ENCODE results near the gene MNAT1.
A peak's percentile ranks its signal among the peaks of the same experiment; 100 is the strongest.
"Not testable (repeated sequence)": the region's sequence is repeated elsewhere in the genome, so short reads cannot be mapped to it uniquely, and the experiment has no call there.

The MNAT1 gene

DNA sequence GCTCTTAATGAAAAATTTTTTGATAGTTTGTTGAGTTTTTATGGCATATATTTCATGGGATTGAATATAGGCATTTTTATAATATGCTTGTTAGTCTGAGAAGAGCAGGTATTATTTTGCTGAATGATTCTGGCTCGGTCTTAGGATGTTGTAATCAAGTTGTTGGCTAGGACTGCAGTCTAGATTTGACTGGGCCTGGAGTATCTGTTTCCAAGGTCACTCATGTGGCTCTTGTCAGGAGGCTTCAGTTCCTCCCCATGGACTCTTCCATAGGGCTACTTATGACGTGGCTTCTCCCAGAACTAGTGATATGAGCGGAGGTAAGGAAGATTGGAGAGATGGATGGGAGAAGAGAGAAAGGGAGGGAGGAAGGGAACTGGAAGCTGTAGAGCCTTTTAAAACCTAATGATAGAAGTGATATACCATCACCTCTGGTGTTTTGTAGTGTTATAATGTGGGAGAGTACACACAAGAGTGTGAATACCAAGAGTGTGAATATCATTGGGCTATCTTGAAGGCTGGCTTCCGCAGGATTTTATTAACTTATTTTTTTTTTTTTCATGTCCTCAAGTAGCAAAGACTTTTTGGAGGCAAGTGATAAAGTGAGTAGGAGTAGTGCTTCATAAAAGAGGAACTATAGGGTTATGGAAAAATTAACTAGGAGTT is 4.4 kb downstream of the MNAT1 start:
- no peak for DNase-seq (ENCODE audit: low read depth)

DNA sequence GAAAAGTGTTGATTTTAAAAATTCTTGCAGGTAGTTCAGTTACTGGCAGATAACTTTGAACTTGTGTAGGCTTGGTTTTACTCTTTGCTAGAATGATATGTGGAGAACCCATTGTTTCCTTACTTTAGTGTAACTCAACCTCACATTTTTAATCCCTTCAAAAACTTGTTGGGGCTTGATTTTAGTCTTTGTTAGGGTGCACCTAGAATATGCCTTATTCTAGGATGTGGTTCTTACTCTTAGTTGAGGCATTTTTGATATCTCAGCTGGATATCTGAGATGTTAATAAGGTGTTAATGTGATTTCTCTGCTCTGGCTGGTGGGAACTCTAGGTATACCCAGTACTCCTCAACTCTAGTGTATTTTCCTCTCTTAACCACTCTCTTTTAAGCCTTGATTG is 10.0 kb downstream of the MNAT1 start:
- no peak for DNase-seq (ENCODE audit: low read depth)

DNA sequence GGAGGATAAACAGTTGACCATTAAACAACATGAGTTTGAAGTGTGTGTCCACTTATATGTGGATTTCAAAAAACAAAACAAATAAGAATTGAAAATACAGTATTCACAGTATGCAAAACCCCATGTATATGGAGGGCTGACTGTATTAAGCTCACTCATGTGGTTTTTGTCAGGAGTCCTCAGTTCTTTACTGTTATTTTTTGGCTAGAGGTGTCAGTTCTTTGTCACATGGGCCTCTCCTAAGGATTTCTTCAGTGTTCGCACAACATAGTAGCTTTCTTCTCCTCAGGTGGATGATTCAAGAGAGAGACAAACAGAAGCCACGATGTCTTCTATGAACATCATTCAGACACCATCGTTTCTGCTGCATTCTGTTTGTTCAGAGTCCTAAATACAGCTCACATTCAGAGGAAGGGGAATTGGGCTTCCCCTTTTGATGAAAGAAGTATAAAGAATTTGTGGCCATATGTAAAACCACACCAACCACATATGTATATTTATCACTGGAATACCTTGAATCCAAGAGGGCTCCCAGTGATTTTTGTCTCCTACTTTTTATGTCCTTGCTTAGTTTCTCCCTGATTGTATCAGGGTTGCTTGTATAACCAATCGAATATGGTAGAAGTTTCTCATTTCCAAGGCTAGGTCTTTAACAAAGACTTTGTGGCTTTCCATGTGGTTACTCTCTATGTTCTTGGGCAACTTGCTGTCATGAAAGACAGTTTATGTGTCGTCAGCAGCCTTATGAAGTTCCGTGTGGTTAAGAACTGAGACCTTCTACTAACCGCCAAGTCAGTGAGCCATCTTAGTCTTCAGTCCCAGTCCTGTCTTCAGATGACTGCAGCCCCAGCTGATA is 18.9 kb downstream of the MNAT1 start:
- DNase-seq (ENCODE audit: low read depth) = no peak

DNA sequence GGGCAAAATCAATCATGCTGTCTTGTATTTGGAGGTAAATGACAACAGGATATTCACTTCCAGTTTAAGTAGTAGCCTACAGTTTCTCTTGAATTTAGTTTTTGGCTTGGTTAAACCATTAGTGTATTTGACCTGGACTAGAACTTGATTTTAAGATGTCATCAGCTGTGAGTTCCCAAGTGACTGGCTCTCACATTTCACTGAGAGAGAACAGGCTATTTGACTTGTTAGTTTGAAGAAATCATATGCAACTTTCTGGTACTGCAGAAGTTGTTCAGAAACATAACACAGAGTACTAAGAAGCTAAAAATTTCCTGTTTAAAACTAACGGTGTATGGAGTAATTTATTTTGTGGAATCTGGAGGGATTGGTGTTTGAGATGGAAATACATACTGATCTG is 22.3 kb downstream of the MNAT1 start:
- DNase-seq (ENCODE audit: low read depth) = peak; percentile 23

DNA sequence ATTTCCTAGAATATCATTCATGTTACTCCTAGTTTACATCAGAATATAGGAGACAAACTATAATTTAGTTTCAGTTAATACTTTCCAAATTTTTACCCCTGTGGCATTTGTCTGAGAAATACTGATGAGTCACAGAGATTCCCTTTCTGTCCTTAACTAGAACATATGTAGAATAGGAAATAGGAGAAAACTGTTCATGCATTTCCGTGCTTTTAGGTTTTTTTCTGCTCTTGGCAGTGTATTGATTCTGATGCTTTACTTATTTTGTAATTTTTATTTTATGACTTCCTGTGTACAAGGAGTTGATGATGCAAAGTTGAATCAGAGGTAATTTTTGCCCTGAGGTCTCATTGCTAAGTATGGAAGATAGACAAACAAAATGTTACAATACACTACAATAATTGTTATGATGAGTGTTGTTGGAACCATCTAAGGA is 23.0 kb downstream of the MNAT1 start:
- DNase-seq (ENCODE audit: low read depth) = peak; percentile 25

DNA sequence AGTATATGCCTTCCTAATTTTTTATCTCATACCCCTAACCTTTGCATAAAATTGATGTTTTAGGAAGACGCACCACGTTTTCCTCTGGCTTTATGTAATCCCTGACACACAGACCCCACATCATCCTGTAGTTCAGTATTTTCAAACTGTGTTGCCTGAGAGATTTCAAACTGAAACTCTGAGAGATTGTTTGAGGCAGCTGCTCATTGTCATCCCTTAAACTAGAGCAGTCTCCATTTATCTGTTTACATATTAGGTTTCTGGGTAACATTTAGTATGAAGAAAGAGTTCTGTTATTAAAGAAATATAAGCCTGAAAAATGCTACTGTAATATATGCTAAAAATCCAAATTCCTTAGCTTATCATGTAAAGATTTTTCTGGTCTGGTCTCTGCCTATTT is 24.3 kb downstream of the MNAT1 start:
- no peak for DNase-seq (ENCODE audit: low read depth)

DNA sequence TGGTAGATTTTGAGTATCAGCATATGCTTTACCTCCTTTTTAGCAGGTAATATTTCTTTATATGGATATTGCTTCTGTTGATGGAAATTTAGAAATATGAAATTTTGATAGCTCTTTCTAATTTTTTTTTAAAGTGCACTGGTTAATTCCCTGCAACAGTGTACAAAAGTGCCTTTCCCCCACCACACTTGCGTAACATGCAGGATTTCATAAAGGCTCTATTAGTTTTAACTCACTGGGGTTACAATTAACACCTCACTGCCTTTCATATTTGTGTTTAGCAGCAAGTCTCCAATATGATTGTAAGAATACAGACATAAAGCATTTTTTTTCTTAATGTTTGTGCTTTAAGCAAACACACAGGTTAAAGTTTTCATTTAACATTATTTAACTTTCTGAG is 25.6 kb downstream of the MNAT1 start:
- no peak for DNase-seq (ENCODE audit: low read depth)

DNA sequence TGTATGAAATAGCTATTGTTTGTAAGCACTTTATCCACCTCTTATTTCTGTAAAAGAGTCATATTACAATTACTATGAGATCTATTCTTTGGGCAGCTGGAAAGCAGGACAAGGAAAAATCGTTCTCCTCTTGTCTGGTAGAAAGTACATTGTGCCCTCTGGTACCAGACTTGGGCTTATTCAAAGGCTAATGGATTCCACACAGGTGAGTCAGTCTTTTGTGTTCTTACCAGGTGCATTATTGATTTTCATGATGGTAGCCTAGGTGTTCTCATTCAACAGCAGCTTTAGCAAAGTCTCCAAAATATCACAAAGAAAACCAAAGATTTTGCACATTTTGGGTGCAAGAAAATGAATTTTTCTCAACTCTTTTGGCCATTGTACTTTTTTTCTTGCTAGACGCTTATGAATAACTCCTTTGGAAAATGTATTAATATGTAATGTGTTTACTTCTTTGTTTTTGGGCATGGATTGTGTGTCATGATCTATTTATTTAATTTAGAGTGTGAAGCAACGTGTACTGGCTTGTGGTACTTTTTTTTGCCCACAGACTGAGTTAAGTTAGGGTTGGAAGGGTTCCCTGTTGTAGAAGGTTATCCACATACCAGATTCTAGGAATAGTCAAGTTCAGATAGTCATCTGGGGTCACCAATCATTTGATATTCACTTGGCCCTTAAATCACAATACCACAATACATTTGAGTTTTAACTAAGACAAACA is 26.2 kb downstream of the MNAT1 start:
- no peak for DNase-seq (ENCODE audit: low read depth)

DNA sequence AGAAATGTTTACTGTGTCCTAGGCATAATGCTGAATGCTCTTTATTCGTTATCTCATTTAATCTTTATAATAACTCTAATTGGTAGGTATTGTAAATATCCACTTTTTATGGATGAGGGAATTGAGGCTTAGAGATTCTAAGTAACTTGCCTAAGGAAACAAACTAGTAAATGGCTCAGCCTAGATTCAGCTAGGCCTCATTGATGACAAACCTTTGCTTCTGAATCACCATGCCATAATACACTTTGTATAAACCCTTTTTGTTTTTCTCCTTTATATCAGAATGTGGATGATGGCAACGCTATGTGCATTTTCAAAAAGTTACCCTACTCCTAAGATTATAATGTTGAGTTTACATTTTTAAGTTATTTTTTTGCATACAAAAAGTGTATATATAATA is 34.0 kb downstream of the MNAT1 start:
- DNase-seq (ENCODE audit: low read depth) = no peak

DNA sequence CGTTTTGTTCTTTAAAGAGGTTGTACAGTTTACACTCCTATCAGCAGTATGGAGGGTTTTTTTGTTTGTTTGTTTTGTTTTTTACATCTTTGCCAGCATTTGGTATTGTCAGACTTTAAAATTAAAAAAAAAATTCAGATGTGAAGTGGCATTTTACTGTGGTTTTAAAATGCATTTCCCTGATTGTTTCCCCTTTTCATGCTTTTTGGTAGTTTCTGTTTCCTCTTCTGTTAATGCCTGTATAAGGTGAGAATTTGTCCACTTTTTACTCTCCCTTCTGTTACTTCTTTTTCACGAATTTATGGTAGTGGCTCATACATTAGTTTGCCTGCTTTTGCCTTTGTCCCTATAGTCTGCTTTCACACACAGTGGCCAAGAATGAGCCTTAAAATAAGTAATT is 36.6 kb downstream of the MNAT1 start:
- DNase-seq (ENCODE audit: low read depth) = no peak

DNA sequence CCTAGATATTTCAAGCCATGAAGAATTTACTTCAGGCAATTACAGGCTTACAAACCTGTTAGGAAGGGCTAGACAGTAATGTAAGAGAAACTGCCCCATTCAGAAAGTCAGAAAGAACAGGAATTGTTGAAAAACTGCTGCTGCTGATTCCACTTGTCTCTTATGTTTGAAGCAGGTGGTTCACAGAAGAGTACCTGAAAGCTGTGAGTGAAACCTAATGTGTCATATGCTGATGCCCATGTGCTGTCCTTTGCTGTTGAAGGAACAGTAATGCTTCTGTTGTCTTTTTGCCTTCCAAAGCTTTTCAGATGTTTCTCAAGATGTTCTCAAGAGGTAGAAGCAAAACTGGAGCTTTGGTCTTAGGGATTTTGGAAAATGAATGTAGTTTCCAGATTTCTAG is 39.0 kb downstream of the MNAT1 start:
- no peak for DNase-seq (ENCODE audit: low read depth)

DNA sequence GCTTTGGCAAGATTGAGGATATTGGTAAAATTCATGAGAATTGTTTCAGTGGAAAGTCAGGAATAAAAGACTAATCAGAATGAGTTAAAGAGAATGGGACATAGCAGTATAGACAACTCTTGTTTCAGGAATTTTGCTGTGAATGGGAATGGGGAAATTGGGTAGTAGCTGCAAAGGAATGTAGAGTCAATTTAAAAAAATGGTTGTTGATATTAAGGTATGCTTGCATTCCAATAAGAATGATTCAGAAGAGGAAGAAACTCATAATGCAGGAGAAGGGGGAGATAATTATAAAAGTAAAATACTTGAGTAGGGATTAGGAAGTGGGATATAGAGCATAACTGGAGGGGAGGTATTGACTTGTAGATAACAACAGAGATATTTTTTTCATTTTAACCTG is 40.7 kb downstream of the MNAT1 start:
- no peak for DNase-seq (ENCODE audit: low read depth)

DNA sequence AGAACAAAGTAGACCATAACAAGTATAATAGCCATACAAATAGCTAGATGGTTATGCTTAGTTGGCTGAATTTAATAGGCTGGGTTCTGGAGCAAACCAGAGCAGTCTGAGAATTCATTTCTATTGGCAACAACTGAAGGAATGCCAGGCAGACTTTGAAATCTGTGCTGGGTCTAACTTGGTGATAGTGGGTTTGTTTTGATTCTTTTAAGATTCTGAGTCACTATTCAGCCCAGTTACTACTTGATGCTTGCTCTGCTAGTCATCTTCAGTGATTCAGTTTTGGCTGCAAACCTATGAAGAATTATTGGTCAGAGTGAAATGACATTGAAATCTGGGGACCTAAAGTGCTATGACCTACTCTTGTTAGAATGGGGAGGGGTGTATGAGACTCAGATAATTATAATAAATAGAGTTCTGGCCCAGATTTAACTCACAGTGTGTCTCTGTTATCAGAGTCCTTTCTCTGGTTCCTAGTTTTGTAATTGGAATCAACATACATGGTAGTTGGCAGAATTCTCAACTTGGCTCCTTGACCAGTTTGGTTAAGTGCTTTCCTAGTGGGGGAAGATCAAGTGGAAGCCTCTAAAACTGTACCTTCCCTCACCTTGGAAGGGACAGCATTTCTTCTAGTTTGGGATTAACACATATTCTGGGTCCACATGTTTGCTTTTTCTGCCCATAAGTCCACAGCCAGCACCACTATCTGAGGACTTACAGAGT is 43.5 kb downstream of the MNAT1 start:
- peak; percentile 93 for DNase-seq (ENCODE audit: low read depth)

DNA sequence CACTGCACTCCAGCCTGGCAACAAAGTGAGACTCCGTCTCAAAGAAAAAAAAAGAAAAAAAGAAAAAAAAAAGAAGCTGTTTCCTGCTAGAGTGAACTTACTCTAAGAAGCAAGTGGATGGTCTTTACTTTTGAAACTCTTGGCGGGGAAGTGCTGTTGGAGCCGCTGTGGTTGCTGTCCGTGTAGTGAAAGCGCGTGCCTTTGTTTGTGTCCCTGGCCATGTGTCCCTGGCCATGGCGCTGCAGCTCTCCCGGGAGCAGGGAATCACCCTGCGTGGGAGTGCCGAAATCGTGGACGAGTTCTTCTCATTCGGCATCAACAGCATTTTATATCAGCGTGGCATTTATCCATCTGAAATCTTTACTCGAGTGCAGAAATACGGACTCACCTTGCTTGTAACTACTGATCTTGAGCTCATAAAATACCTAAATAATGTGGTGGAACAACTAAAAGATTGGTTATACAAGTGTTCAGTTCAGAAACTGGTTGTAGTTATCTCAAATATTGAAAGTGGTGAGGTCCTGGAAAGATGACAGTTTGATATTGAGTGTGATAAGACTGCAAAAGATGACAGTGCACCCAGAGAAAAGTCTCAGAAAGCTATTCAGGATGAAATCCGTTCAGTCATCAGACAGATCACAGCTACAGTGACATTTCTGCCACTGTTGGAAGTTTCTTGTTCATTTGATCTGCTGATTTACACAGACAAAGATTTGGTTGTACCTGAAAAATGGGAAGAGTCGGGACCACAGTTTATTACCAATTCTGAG is 45.4 kb downstream of the MNAT1 start:
- not testable (repeated sequence) for DNase-seq (ENCODE audit: low read depth)

DNA sequence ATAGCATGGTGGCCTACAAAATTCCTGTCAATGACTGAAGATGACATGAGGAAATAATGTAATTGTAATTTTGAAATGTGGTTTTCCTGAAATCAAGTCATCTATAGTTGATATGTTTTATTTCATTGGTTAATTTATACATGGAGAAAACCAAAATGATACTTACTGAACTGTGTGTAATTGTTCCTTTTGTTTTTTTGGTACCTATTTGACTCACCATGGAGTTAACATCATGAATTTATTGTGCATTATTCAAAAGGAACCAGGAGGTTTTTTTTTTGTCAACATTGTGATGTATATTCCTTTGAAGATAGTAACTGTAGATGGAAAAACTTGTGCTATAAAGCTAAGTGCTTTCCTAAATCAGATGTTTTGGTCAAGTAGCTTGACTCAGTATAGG is 46.0 kb downstream of the MNAT1 start:
- DNase-seq (ENCODE audit: low read depth) = not testable (repeated sequence)

DNA sequence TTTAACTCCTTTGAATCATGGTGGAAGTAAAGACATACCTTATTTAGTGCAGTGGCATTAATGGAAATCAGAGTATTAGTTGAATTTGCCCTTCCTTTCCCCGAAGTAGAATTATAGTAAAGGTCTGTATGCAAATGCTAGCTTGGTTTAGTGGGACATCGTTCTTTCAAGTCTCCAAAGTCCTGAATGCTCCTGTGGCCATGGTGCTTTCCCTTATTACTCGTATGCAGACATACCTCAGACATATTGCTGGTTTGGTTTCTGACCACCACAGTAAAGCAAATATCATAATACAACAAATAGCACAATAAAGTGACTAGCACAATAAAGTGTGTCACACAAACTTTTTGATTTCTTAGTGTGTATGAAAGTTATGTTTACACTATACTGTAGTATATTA is 52.3 kb downstream of the MNAT1 start:
- no peak for DNase-seq (ENCODE audit: low read depth)

DNA sequence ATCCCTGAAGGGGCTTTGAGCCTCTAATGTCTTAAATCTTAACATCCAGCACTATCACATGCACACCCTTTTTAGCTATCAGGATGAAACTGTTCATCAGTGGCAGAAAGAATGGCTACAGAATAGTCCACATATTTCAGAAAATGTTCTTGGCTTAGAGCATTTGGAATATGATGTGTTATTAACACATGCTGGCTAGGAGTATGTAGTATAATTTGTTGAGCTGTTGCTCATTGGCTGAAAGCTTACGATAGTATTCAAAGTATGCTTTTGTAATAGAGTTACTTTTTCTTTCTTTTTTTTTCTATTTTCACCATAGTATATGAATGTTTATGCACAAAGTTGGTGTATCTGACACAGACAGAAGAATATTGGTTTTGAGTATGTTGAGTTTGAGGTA is 55.1 kb downstream of the MNAT1 start:
- DNase-seq (ENCODE audit: low read depth) = no peak

DNA sequence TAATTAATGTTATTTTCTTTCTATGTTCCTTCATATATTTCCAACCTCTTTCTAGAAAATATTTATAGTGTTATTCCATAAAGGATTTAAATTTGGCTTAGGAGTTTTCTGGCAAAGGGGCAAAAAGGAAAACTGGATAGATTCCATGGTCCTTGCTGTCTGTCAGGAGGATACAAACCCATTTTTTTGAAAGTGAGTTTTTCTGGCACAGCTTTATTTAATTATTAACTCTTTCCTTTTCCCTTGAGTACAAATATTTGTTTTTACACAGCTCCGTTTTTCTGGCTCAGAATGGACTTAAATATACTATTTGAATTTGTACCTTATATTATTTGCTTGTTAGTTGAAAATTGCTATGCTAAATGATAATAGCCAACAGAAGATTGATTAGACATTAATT is 56.3 kb downstream of the MNAT1 start:
- no peak for DNase-seq (ENCODE audit: low read depth)

DNA sequence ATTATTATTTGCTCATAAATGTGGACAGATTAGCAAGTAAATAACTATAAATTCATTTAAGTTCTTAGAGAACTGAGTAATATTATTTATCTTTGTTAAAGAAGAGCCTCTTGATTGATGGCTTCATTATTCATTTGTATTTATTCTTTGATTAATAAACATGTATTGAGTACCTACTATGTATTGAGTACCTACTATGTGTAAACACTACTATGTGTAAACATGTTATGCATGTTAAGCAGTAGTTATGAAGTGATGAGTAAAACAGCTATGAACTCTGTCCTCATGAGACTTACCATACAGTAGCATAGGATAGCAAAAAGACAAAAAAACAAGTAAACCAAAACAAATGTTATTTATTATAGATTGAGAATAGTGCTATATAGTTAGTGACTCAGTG is 61.9 kb downstream of the MNAT1 start:
- no peak for DNase-seq (ENCODE audit: low read depth)

DNA sequence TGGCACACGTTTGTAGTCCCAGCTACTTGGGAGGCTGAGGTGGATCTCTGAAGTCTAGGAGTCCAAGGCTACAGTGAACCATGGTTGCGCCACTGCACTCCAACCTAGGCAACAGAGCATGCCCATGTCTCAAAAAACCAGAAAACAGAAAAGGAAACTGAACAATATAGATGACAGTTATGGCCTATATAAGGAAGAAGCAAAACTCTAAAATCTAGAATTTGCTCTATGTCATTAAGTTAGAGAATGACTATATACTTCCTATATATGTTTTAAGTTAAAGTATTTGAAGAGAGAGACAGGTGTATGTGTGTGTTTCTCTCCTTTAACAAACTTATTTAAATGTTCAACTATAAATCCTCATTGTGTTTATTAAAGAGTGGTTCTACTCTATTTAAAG is 65.8 kb downstream of the MNAT1 start:
- no peak for DNase-seq (ENCODE audit: low read depth)

DNA sequence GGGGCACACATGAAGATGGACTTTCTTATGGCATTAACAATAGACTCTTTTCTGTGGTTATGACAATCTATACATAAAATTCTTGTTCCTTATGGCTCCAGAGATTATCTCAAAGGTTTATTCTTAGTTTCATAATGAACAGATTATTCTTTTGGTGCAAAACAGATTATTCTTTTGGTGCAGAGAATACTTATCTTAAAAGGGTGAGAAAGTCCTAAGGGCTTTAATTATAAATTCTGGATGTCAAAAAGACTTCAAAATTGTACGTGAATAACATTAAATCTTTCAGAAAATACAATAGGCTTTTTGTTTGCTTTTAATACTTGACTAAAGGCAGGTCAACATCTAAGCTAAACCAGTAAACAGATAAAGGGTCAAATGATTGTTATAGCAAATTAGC is 69.3 kb downstream of the MNAT1 start:
- DNase-seq (ENCODE audit: low read depth) = no peak
